Measurements from ENCODE around the gene VAC14.
"Not testable (repeated sequence)": the region's sequence is repeated elsewhere in the genome, so short reads cannot be mapped to it uniquely, and the experiment has no call there.

Gene VAC14

GRCh38 chr16:70681382-70682238 lies 119.3 kb downstream of the VAC14 start:
- DNase-seq (ENCODE audit: low read depth in 2 of 2), result no peak

- DNase-seq (ENCODE audit: low read depth in 2 of 2), result no peak
Measured at GRCh38 chr16:70680495-70681381, 120.2 kb downstream of the VAC14 start.

GRCh38 chr16:70679671-70680494 lies 121.1 kb downstream of the VAC14 start:
- no peak for DNase-seq (ENCODE audit: low read depth in 2 of 2)

DNA sequence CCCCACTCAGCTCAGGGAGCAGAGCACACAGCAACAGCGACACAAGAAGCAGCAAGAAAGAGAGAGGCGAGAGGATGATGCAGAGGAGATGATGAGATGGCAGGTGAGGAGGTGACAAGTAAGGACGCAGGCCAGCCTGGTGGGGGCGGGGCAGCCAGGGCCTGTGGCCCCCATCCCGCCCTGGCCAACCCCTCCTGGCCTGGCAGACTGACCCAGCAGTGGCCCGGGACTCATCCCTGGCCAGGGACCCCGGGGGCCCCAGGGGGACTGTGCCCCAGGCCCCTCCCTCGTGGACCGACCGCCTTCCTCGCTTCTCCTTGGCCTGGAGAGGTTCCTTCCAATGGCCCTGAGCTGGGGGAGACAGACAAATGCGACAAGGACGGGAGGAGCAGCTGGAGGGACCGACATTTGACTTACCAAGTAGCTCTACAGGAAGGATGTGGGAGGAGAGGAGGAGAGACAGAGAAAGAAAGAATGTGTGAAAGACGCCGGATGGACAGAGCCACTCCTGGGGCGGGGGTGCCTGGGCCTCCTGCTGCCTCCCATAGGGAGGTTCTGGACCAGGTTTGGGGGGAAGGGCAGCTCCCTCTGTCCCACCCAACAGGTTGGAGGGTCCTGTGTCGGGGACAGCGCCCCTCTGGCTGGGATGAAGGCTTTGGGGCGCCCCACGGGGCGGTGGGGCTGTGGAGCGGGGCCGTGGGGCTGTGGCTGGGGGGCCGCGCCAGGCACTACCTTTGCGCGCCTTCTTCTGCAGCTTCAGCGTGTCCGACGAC lies 121.9 kb downstream of the VAC14 start:
- DNase-seq (ENCODE audit: low read depth in 2 of 2), result no peak

DNA sequence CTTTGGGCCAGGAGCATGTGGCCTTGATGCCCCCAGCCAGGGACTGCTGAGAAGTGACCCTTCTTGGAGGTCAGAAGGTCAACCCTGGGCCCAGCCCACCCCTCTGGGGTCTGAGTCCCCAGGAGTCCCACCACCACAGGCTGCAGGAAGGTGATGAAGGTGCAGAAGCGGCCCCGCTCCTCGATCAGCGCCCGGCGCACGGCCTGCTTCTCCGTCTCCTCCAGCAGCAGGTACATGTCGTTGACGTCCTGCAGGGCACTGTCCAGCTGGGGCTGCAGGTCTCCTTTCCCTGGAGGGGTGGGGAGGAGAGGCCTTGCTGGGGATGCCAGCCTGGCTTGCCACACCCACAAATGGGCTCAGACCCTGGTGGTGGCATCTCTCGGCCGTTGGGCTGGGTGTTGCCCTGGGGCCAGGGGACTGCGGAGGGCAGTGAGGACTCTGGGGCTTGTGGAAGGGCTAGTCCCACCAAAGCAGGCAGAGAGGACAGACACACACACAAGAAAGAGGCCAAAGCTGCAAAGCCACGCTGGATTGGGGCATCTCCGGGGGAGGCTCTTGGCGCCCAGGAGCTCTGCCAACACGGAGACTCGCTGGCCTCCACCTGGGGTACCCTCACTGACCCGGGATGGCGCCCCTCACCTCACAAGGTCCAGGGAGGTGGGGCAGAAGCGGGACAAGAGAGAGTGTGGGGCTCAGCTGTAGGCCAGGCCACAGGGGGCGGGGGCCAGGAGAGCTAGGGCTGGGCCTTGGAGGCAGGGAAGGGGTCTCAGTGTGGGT lies 122.6 kb downstream of the VAC14 start:
- DNase-seq (ENCODE audit: low read depth in 2 of 2), result no peak

- DNase-seq (ENCODE audit: low read depth in 2 of 2), result no peak
Measured at GRCh38 chr16:70677499-70678120, 123.3 kb downstream of the VAC14 start.

DNA sequence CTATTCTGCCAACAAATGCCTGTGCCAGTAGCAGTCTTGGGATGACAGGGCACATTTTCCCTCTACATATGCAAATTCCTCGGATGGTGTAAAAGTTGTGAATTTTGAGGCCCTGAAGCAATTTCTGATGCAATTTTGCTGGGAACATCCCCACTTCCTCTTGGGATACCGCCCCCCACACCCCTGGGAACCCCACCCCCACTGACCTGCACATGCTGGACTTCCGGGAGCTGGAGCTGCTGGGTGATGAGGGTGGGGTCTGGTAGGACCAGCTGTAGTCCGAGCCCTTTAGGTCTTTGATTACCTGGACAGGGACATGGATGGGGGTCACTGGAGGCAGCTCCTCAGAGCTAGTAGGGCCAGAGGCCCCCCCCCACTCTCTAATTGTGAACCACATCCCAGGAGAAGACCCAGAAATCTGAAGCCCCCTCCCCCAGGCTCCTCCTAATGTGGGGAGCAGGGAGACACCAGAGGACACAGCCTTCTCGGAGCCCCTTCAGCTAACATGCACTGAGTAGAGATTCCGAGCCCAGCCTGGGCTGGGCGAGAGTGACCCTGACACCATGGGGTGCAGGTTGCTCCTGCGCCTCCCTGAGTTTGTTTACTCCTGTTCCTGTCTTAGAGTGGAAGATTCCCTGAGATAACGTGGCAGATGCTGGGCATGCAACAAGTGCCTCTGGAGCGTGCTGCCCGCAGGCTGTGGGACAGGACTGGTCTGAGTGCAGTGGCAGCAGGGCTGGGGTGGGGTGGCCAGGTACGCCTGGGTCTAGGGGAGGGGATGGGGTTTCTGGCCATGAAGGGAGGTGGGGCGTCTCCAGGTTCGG lies 124.1 kb downstream of the VAC14 start:
- DNase-seq (ENCODE audit: low read depth in 2 of 2), result no peak

- DNase-seq (ENCODE audit: low read depth in 2 of 2), result no peak
Measured at GRCh38 chr16:70675851-70676513, 125.0 kb downstream of the VAC14 start.

DNA sequence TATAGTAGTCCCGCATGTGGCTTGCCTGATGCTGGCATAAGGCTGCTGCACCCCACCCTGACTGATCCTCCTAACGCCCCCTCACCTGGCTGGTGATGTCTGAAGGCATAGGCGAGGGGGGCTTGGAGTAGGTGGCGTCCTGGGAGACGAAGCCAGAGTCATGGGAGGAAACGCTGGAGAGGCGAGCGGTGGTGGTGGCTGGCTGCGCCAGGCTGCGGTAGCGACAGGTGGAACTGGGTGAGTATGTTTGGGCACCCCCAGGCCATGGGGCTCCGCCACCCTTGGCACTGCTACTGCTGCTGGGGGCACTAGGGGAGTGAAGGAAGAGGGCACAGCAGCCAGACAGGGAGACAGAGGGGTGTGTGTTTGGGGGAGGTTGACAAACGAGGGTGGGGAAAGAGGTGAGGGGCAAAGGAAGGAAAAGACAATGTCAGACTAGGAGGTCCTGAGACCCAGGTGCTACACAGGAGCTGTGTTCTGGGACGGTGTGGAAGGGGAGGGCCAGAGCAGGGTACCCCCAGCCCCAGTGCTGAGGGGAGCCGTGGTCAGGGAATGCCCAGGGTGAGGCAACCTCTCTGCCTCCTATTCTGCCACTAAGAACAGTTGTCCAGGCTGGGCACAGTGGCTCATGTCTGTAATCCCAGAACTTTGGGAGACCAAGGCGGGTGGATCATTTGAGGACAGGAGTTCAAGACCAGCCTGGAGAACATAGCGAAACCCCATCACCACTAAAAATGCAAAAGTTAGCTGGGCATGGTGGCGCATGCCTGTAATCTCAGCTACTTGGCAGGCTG lies 126.5 kb downstream of the VAC14 start:
- no peak for DNase-seq (ENCODE audit: low read depth in 2 of 2)

DNA sequence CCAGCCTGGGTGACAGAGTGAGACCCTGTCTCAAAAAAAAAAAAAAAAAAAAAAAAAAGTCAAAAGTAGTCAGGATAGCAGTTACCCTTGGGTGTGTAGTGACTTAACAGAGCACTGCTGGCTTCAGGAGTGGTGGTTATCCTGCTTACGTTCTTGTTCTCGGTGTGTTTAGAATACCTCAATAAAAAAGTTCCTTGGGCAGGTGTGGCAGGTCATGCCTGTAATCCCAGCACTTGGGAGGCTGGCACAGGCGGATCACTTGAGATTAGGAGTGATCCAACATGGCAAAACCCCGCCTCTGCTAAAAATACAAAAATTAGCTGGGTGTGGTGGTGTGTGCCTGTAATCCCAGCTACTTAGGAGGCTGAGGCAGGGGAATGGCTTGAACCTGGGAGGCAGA lies 130.0 kb downstream of the VAC14 start:
- DNase-seq (ENCODE audit: low read depth in 2 of 2), result not testable (repeated sequence)

GRCh38 chr16:70670175-70670574 lies 130.8 kb downstream of the VAC14 start:
- no peak for DNase-seq (ENCODE audit: low read depth in 2 of 2)

GRCh38 chr16:70665806-70666735 lies 134.9 kb downstream of the VAC14 start:
- no peak for DNase-seq (ENCODE audit: low read depth in 2 of 2)

- DNase-seq (ENCODE audit: low read depth in 2 of 2), result no peak
Measured at GRCh38 chr16:70665113-70665694, 135.8 kb downstream of the VAC14 start.

- no peak for DNase-seq (ENCODE audit: low read depth in 2 of 2)
Measured at GRCh38 chr16:70664325-70665112, 136.4 kb downstream of the VAC14 start.

Data from stimulated activated CD8-positive, alpha-beta memory T cell treated with anti-CD3 and anti-CD28 coated beads, Interleukin-2, amount 100 ng/mL, for 1 hour (primary cell).